GM12878 (cell line): ENCODE results near the gene BLOC1S4. TPM values are rescaled to one million over a fixed set of nuclear protein-coding genes. Genes with fewer than 3 reads are reported as not detected.

Experiments used
- BCLAF1 ChIP-seq: fragments of 450-650 bp; IDR thresholded peaks from 2 replicates; pipeline ENCODE4 v1.6.1; 2017; ENCODE audit warnings: antibody characterized with exemption, mild to moderate bottlenecking, moderate library complexity
- CBX3 ChIP-seq: fragments of 200-600 bp; sonication (generic); IDR thresholded peaks from 2 replicates; pipeline ENCODE4 v1.6.1; 2016; ENCODE audit warnings: low read depth, borderline replicate concordance
- GABPA ChIP-seq: IDR thresholded peaks from 2 replicates; pipeline ENCODE4 v1.6.1; 2014; ENCODE audit warnings: antibody characterized with exemption, low read depth, mild to moderate bottlenecking, inconsistent platforms
- IRF4 ChIP-seq: IDR thresholded peaks from 2 replicates; pipeline ENCODE4 v1.6.1; 2011; ENCODE audit warnings: low read depth, low read length
- MLLT1 ChIP-seq: fragments of 450-650 bp; IDR thresholded peaks from 2 replicates; pipeline ENCODE4 v1.6.1; 2016; ENCODE audit warnings: mild to moderate bottlenecking
- MYB ChIP-seq: fragments of 150-350 bp; IDR thresholded peaks from 2 replicates; pipeline ENCODE4 v1.6.1; 2014; ENCODE audit warnings: mild to moderate bottlenecking, low read depth, low read length, borderline replicate concordance
- NR2C1 ChIP-seq: fragments of 450-650 bp; IDR thresholded peaks from 2 replicates; pipeline ENCODE4 v1.6.1; 2017; ENCODE audit warnings: antibody characterized with exemption, mild to moderate bottlenecking, moderate library complexity
- POLR2A ChIP-seq: IDR thresholded peaks from 2 replicates; pipeline ENCODE4 v1.6.1; 2011; ENCODE audit warnings: low read depth, mild to moderate bottlenecking, low read length
- RAD51 ChIP-seq: fragments of 450-650 bp; IDR thresholded peaks from 2 replicates; pipeline ENCODE4 v1.6.1; 2016; ENCODE audit warnings: moderate library complexity, mild to moderate bottlenecking, inconsistent platforms
- SMC3 ChIP-seq: IDR thresholded peaks from 2 replicates; pipeline ENCODE4 v1.6.1; 2011; ENCODE audit warnings: low read length, improper control_type of control experiment, borderline replicate concordance
- ZNF207 ChIP-seq: fragments of 450-650 bp; IDR thresholded peaks from 2 replicates; pipeline ENCODE4 v1.6.1; 2014; ENCODE audit warnings: antibody characterized with exemption, mild to moderate bottlenecking, borderline replicate concordance
- ZNF592 ChIP-seq: fragments of 450-650 bp; IDR thresholded peaks from 2 replicates; pipeline ENCODE4 v1.6.1; 2017; ENCODE audit warnings: mild to moderate bottlenecking, moderate library complexity
- ZNF622 ChIP-seq: fragments of 450-650 bp; IDR thresholded peaks from 2 replicates; pipeline ENCODE4 v1.6.1; 2017; ENCODE audit warnings: mild to moderate bottlenecking, inconsistent platforms
- ZNF687 ChIP-seq: fragments of 450-650 bp; IDR thresholded peaks from 2 replicates; pipeline ENCODE4 v1.6.1; 2017; ENCODE audit warnings: mild to moderate bottlenecking, moderate library complexity
- polyA plus RNA-seq, 11 experiments: library from polyadenylated mRNA; depleted of rRNA in 4 of 11; unstranded in 6 of 11; stranded (reverse) in 5 of 11; fragments of >200 nt; fragmentation: Nextera tagmentation in 4 of 11; fragmentation: Illumina TruSeq in 1 of 11; extraction: Ambion mirVana in 4 of 11; extraction: Trizol in 1 of 11; gene quantifications; 1 replicate in 1 of 11; 2 replicates in 10 of 11; pipeline versions ENCODE4 v1.2.1 to v1.2.3, GENCODE V29; 2011 to 2016; ENCODE audit warnings: inconsistent platforms in 2 of 11, missing spikeins in 2 of 11, low read depth in 1 of 11
- total RNA-seq, 4 experiments: library from RNA; depleted of rRNA in 3 of 4; stranded (reverse); fragments of >200 nt in 3 of 4; fragmentation: Illumina TruSeq in 1 of 4; extraction: Trizol in 1 of 4; gene quantifications; 2 replicates each; pipeline versions ENCODE4 v1.2.1 to v1.2.3, GENCODE V29; 2013 to 2021

The BLOC1S4 gene
- total and polyA plus RNA-seq, 10 of the 15 experiments (the other 5 are each of a cell fraction or from before 2014, with no cell fraction given) = 2.7 to 23.8 (median 9.5) TPM

- TF ChIP-seq BCLAF1 (no peak), POLR2A (no peak), IRF4 (no peak), MLLT1 (no peak), GABPA (no peak), SMC3 (no peak), ZNF622 (no peak), MYB (no peak), CBX3 (no peak), ZNF592 (no peak), ZNF687 (no peak), RAD51 (no peak), NR2C1 (no peak), ZNF207 (no peak)
Observed at GRCh38 chr4:6747294-6748051, 31.5 kb downstream of the BLOC1S4 start (continued).
